ENCODE measurements around the gene TRPM2.

TRPM2 gene

GRCh38 chr21:44326716-44327602 is 26.5 kb upstream of the TRPM2 start:
- no peak for DNase-seq

GRCh38 chr21:44327603-44327974 is 25.8 kb upstream of the TRPM2 start:
- H3K36me3 Mint-ChIP-seq = peaks cover 31 to 44% of the 10 kb centered on the region in 2 donors
- no peak for ATAC-seq (replicated peaks)
- no peak for DNase-seq
- peaks cover 0 to under 1% of the 10 kb centered on the region in 2 donors for H3K4me1 Mint-ChIP-seq
- no peaks in the 10 kb centered on the region for H3K27me3 Mint-ChIP-seq
- H3K4me3 Mint-ChIP-seq = peak overlapping the region in 1 of 2 donors; percentile 4
- H3K27ac Mint-ChIP-seq = no peak overlapping the region
- no peaks in the 10 kb centered on the region for H3K9me3 Mint-ChIP-seq

More at GRCh38 chr21:44326716-44327602, 26.5 kb upstream of the TRPM2 start:
- H3K4me1 Mint-ChIP-seq = no peaks in the 10 kb centered on the region
- no peak for ATAC-seq (replicated peaks)
- H3K36me3 Mint-ChIP-seq = peaks cover 28 to 41% of the 10 kb centered on the region in 2 donors
- no peak overlapping the region for H3K27ac Mint-ChIP-seq
- no peaks in the 10 kb centered on the region for H3K27me3 Mint-ChIP-seq
- peak overlapping the region in 1 of 2 donors; percentile 4 for H3K4me3 Mint-ChIP-seq
- H3K9me3 Mint-ChIP-seq = no peaks in the 10 kb centered on the region

- peaks cover 29 to 43% of the 10 kb centered on the region in 2 donors for H3K36me3 Mint-ChIP-seq
- H3K4me1 Mint-ChIP-seq = peaks cover 0 to 2% of the 10 kb centered on the region in 2 donors
- peak overlapping the region; percentile 88 for H3K27ac Mint-ChIP-seq
- DNase-seq = no peak
- H3K9me3 Mint-ChIP-seq = no peaks in the 10 kb centered on the region
- H3K4me3 Mint-ChIP-seq = peak overlapping the region in 1 of 2 donors; percentile 39
- no peaks in the 10 kb centered on the region for H3K27me3 Mint-ChIP-seq
- ATAC-seq (replicated peaks) = no peak
Observed at GRCh38 chr21:44328242-44328895, 25.1 kb upstream of the TRPM2 start.

- Mint-ChIP-seq H3K9me3 (no peaks in the 10 kb centered on the region), H3K4me3 (no peak overlapping the region), H3K36me3 (peaks cover 26 to 40% of the 10 kb centered on the region in 2 donors), H3K4me1 (peaks cover 0 to 2% of the 10 kb centered on the region in 2 donors), H3K27ac (peak overlapping the region; percentile 75), H3K27me3 (no peaks in the 10 kb centered on the region)
- ATAC-seq (replicated peaks) (no peak), DNase-seq (no peak)
Observed at GRCh38 chr21:44329086-44329889, 24.1 kb upstream of the TRPM2 start.

GRCh38 chr21:44329971-44330681 is 23.3 kb upstream of the TRPM2 start:
- Mint-ChIP-seq H3K9me3 (no peaks in the 10 kb centered on the region), H3K4me3 (no peak overlapping the region), H3K27ac (peak overlapping the region; percentile 75), H3K27me3 (no peaks in the 10 kb centered on the region), H3K36me3 (peaks cover 28 to 44% of the 10 kb centered on the region in 2 donors), H3K4me1 (peaks cover 0 to 2% of the 10 kb centered on the region in 2 donors)
- DNase-seq (no peak), ATAC-seq (replicated peaks) (peak; percentile 8 to 17)

GRCh38 chr21:44330698-44331097 is 22.7 kb upstream of the TRPM2 start:
- Mint-ChIP-seq H3K4me3 (no peak overlapping the region), H3K9me3 (no peaks in the 10 kb centered on the region), H3K27ac (no peak overlapping the region), H3K4me1 (peaks cover 0 to 2% of the 10 kb centered on the region in 2 donors), H3K27me3 (no peaks in the 10 kb centered on the region), H3K36me3 (peaks cover 25 to 41% of the 10 kb centered on the region in 2 donors)
- DNase-seq = no peak
- ATAC-seq (replicated peaks) = peak; percentile 2 to 8

GRCh38 chr21:44331209-44331608 is 22.2 kb upstream of the TRPM2 start:
- Mint-ChIP-seq H3K36me3 (peaks cover 25 to 39% of the 10 kb centered on the region in 2 donors), H3K27me3 (no peaks in the 10 kb centered on the region)

GRCh38 chr21:44331650-44332307 is 21.6 kb upstream of the TRPM2 start:
- peaks cover 0 to 2% of the 10 kb centered on the region in 2 donors for H3K4me1 Mint-ChIP-seq
- H3K4me3 Mint-ChIP-seq = no peak overlapping the region
- DNase-seq (no peak), ATAC-seq (replicated peaks) (no peak)
- H3K9me3 Mint-ChIP-seq = no peaks in the 10 kb centered on the region
- H3K27ac Mint-ChIP-seq = peak overlapping the region; percentile 87
- H3K27me3 Mint-ChIP-seq = no peaks in the 10 kb centered on the region
- H3K36me3 Mint-ChIP-seq = peaks cover 28 to 43% of the 10 kb centered on the region in 2 donors

More at GRCh38 chr21:44331209-44331608, 22.2 kb upstream of the TRPM2 start:
- H3K4me3 Mint-ChIP-seq = no peak overlapping the region
- ATAC-seq (replicated peaks) (no peak), DNase-seq (no peak)
- peaks cover 0 to 2% of the 10 kb centered on the region in 2 donors for H3K4me1 Mint-ChIP-seq
- no peaks in the 10 kb centered on the region for H3K9me3 Mint-ChIP-seq
- H3K27ac Mint-ChIP-seq = peak overlapping the region; percentile 65

- ATAC-seq (replicated peaks) = no peak
- H3K27ac Mint-ChIP-seq = peak overlapping the region; percentile 90
- H3K4me1 Mint-ChIP-seq = peaks cover 2 to 5% of the 10 kb centered on the region in 2 donors
- DNase-seq = no peak
- H3K36me3 Mint-ChIP-seq = peaks cover 28 to 48% of the 10 kb centered on the region in 2 donors
- H3K27me3 Mint-ChIP-seq = no peaks in the 10 kb centered on the region
- H3K4me3 Mint-ChIP-seq = no peak overlapping the region
- H3K9me3 Mint-ChIP-seq = no peaks in the 10 kb centered on the region
Observed at GRCh38 chr21:44332383-44332782, 21.0 kb upstream of the TRPM2 start.

- H3K4me1 Mint-ChIP-seq = peaks cover 2 to 11% of the 10 kb centered on the region in 2 donors
- H3K4me3 Mint-ChIP-seq = no peak overlapping the region
- no peaks in the 10 kb centered on the region for H3K9me3 Mint-ChIP-seq
- peak overlapping the region; percentile 90 for H3K27ac Mint-ChIP-seq
- no peak for DNase-seq
- no peak for ATAC-seq (replicated peaks)
- no peaks in the 10 kb centered on the region for H3K27me3 Mint-ChIP-seq
- peaks cover 27 to 48% of the 10 kb centered on the region in 2 donors for H3K36me3 Mint-ChIP-seq
Observed at GRCh38 chr21:44332965-44333364, 20.5 kb upstream of the TRPM2 start.

GRCh38 chr21:44333509-44334328 is 19.7 kb upstream of the TRPM2 start:
- Mint-ChIP-seq H3K4me3 (no peak overlapping the region), H3K36me3 (peaks cover 22 to 43% of the 10 kb centered on the region in 2 donors), H3K27ac (peak overlapping the region; percentile 90), H3K4me1 (peaks cover 4 to 16% of the 10 kb centered on the region in 2 donors), H3K27me3 (no peaks in the 10 kb centered on the region), H3K9me3 (no peaks in the 10 kb centered on the region)
- no peak for DNase-seq
- ATAC-seq (replicated peaks) = no peak

GRCh38 chr21:44334329-44335030 is 18.9 kb upstream of the TRPM2 start:
- H3K27me3 Mint-ChIP-seq = no peaks in the 10 kb centered on the region
- H3K4me1 Mint-ChIP-seq = peaks cover 6 to 19% of the 10 kb centered on the region in 2 donors
- no peak for ATAC-seq (replicated peaks)
- DNase-seq = no peak
- H3K27ac Mint-ChIP-seq = no peak overlapping the region
- no peak overlapping the region for H3K4me3 Mint-ChIP-seq
- H3K36me3 Mint-ChIP-seq = peaks cover 25 to 40% of the 10 kb centered on the region in 2 donors
- no peaks in the 10 kb centered on the region for H3K9me3 Mint-ChIP-seq

Measured in stimulated activated naive B cell treated with anti-CD40 and anti-IgM and Interleukin-4, amounts not matched to agents 10 μg/mL and 1 μg/mL and 100 μg/mL, for 72 hours (primary cell).